OCI-LY3 (cell line): ENCODE data around the gene ATP2B3.

Experiments
- H2AFZ ChIP-seq: fragments of 200-600, 300-600 bp; shearing (Covaris generic); 2 replicates; pipeline ENCODE4 v1.6.0; 2014; ENCODE audit warnings: antibody characterized with exemption, low read depth, low read length
- H3K27ac ChIP-seq: fragments of 200-600, 300-600 bp; sonication (generic); 2 replicates; pipeline ENCODE4 v1.5.1; 2014; ENCODE audit warnings: mild to moderate bottlenecking, low read length, moderate library complexity, mixed read lengths
- H3K27me3 ChIP-seq: fragments of 200-600, 300-600 bp; sonication (generic); 2 replicates; pipeline ENCODE4 v1.6.1; 2014; ENCODE audit warnings: low read depth, low read length, mixed read lengths
- H3K36me3 ChIP-seq: fragments of 200-600, 300-600 bp; sonication (generic); replicated peaks from 2 replicates; pipeline ENCODE3; 2014; ENCODE audit warnings: low read depth, low read length, mixed read lengths
- H3K4me1 ChIP-seq: fragments of 300-600, 200-600 bp; sonication (generic); 2 replicates; pipeline ENCODE4 v1.6.1; 2014; ENCODE audit warnings: low read length, mixed read lengths
- H3K4me2 ChIP-seq: fragments of 200-600, 300-600 bp; sonication (generic); 2 replicates; pipeline ENCODE4 v1.6.1; 2014; ENCODE audit warnings: low read length, mixed read lengths
- H3K4me3 ChIP-seq: fragments of 300-600, 200-600 bp; sonication (generic); 2 replicates; pipeline ENCODE4 v1.5.1; 2014; ENCODE audit warnings: antibody characterized with exemption, mild to moderate bottlenecking, low read length, moderate library complexity
- H3K79me2 ChIP-seq: fragments of 300-600, 200-600 bp; shearing (Covaris generic); 2 replicates; pipeline ENCODE4 v1.6.1; 2014; ENCODE audit warnings: mild to moderate bottlenecking, low read length, mixed read lengths
- H3K9ac ChIP-seq: fragments of 300-600, 200-600 bp; shearing (Covaris generic); 2 replicates; pipeline ENCODE4 v1.6.0; 2014; ENCODE audit warnings: mild to moderate bottlenecking, low read length, moderate library complexity
- H3K9me3 ChIP-seq: fragments of 200-600, 300-600 bp; shearing (Covaris generic); 2 replicates; pipeline ENCODE4 v1.6.1; 2014; ENCODE audit warnings: low read length, mixed read lengths; ENCODE audit not compliant: insufficient read depth
- H4K20me1 ChIP-seq: fragments of 200-600, 300-600 bp; sonication (generic); 2 replicates; pipeline ENCODE4 v1.6.1; 2016; ENCODE audit warnings: low read length, mixed read lengths; ENCODE audit not compliant: insufficient read depth
- EZH2phosphoT487 ChIP-seq: fragments of 200-600 bp; shearing (Covaris generic); IDR thresholded peaks from 2 replicates; pipeline ENCODE4 v1.6.1; 2018; ENCODE audit warnings: antibody characterized with exemption, mixed run types, low read depth
- TF ChIP-seq, protein P1 (sequence below): fragments of 200-600, 300-600 bp; sonication (generic); IDR thresholded peaks from 2 replicates; pipeline ENCODE4 v1.5.1; 2014; ENCODE audit warnings: antibody characterized with exemption, low read length, low read depth

ATP2B3 gene

DNA sequence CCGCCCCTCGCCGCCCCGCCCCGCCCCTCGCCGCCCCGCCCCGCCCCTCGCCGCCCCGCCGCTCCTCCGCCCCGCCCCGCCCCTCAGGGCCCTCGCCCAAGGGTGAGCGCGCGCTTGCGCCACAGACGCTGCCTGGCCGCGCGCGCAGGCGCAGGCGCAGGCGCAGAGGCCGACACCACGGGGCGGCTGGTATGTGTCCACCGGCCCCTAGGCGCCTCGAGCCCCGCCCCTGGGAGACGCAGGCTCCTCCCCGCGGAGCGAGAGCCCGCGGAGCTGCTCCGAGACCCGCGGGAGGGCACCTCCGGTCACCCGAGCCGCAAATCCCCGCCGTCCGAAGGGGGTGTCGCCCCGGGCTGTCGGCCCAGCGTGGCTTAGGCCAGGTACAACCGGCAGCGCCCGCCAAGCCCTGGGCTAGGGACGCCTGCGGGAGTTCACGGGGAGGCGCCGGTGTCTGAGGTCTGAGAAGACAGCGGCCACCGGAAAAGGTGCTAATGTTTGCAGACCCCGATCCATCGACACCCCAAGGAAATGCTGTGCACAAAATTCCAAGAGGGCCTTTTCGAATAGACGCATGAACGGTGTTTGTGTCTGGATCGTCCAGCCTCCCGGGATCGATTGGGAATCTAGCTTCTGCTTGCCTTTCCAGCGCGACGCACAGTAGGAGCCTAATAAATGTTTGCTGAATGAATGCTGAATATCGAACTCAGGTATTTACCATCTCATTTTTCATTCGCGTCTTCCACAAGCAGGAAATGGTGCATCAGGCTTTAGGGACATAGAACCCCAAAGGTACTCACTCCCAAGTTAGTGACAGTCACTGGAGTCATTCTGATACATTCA, 82.0 kb downstream of the ATP2B3 start:
- TF ChIP-seq EZH2phosphoT487 = no peak
- TF ChIP-seq, protein P1, sequence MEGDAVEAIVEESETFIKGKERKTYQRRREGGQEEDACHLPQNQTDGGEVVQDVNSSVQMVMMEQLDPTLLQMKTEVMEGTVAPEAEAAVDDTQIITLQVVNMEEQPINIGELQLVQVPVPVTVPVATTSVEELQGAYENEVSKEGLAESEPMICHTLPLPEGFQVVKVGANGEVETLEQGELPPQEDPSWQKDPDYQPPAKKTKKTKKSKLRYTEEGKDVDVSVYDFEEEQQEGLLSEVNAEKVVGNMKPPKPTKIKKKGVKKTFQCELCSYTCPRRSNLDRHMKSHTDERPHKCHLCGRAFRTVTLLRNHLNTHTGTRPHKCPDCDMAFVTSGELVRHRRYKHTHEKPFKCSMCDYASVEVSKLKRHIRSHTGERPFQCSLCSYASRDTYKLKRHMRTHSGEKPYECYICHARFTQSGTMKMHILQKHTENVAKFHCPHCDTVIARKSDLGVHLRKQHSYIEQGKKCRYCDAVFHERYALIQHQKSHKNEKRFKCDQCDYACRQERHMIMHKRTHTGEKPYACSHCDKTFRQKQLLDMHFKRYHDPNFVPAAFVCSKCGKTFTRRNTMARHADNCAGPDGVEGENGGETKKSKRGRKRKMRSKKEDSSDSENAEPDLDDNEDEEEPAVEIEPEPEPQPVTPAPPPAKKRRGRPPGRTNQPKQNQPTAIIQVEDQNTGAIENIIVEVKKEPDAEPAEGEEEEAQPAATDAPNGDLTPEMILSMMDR = no peak
- H3K27me3 ChIP-seq = no peaks in the 10 kb centered on the region
- H3K4me3 ChIP-seq = peak overlapping the region; percentile 98
- peaks cover 4% of the 10 kb centered on the region for H3K36me3 ChIP-seq
- peak overlapping the region; percentile 31 for H3K27ac ChIP-seq
- peak overlapping the region; percentile 76 for H3K9ac ChIP-seq
- H3K4me1 ChIP-seq = peaks cover 12% of the 10 kb centered on the region
- H3K4me2 ChIP-seq = peak overlapping the region; percentile 84
- H3K9me3 ChIP-seq = no peaks in the 10 kb centered on the region
- peak overlapping the region; percentile 75; the same call in 1 of the 2 replicates for H2AFZ ChIP-seq
- peaks cover 27% of the 10 kb centered on the region for H3K79me2 ChIP-seq
- H4K20me1 ChIP-seq = peaks cover 10% of the 10 kb centered on the region; the same call in 1 of the 2 replicates

DNA sequence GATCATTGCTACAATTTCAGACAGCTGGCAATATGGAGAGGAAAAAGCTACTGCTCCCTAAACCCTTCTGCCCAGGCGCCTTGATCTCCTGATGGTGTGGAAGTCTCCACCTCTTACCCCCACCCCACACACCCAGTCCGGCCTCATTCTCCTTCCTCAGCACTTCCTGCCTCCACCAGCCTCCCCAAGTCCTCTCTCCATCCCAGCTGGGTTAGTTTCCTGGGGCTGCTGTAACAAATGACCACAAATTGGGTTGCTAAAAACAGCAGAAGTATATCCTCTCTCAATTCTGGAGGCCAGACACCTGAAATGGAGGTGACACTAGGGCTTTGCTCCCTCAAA, 82.6 kb downstream of the ATP2B3 start:
- Histone ChIP-seq H3K9me3 (no peaks in the 10 kb centered on the region), H3K4me3 (peak overlapping the region; percentile 98), H3K27me3 (no peaks in the 10 kb centered on the region), H3K36me3 (peaks cover 4% of the 10 kb centered on the region), H4K20me1 (peaks cover 10% of the 10 kb centered on the region; the same call in 1 of the 2 replicates), H3K9ac (peak overlapping the region; percentile 76), H3K4me2 (peak overlapping the region; percentile 84), H2AFZ (no peak overlapping the region; the same call in 1 of the 2 replicates), H3K4me1 (peaks cover 12% of the 10 kb centered on the region), H3K79me2 (peaks cover 27% of the 10 kb centered on the region), H3K27ac (no peak overlapping the region)
- TF ChIP-seq, protein P1 = no peak
- TF ChIP-seq EZH2phosphoT487 = no peak

DNA sequence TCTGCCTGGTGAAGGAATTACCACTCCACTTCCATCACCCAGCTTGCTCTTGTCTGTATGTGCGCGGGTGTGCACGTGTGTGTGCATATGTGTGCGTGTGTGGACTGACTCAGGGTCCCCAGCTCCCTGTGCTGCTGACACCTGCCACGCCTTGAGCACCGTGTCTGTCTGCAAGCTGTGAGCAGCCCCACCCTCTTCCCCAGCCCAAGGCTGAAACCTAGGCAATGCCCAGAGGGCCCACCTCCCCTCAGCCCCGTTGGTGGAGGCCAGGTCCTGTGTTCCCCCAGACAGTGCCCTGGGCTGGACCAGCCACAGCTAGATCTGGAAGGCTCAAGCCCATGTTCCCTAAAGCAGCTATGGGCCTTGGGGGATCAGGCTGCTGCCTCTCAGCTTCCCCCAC, 83.5 kb downstream of the ATP2B3 start:
- H3K4me1 ChIP-seq = peaks cover 12% of the 10 kb centered on the region
- no peak overlapping the region for H3K4me2 ChIP-seq
- H3K27ac ChIP-seq = no peak overlapping the region
- no peak overlapping the region for H3K9ac ChIP-seq
- no peak overlapping the region for H2AFZ ChIP-seq
- H3K4me3 ChIP-seq = no peak overlapping the region
- TF ChIP-seq EZH2phosphoT487 = no peak
- TF ChIP-seq, protein P1 = no peak
- no peaks in the 10 kb centered on the region for H3K9me3 ChIP-seq
- H3K27me3 ChIP-seq = no peaks in the 10 kb centered on the region
- peaks cover 27% of the 10 kb centered on the region for H3K79me2 ChIP-seq
- peaks cover 4% of the 10 kb centered on the region for H3K36me3 ChIP-seq
- peaks cover 10% of the 10 kb centered on the region; the same call in 1 of the 2 replicates for H4K20me1 ChIP-seq

DNA sequence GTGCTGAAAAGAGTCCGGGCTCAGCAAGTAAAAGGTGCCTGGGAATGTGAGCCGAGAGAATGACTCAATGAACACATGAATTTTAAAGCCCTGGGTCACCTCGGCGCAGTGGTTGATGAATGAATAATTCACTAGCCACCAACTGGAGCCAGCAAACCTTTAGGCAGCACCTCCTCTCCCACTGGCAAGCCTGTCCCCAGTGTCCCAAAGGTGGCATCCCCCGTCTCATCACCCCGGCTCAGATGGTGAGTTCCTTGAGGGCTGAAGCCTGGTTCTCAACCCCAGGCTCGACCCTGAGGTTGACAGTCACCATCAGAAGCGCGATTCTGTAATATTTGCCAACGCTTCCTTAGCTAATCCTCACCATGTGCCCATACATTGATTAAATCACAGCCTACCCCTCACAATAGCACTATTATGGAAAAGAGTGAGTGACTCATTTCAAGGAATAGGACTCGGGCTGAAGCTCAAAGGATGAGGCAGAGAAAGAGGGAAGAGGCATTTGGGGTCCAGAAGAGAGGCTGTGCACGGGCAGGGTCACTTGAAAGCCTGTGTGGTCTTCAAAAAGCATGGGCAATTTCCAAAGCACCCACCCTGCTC, 84.2 kb downstream of the ATP2B3 start:
- H3K27ac ChIP-seq = no peak overlapping the region
- H3K9me3 ChIP-seq = no peaks in the 10 kb centered on the region
- peaks cover 10% of the 10 kb centered on the region; the same call in 1 of the 2 replicates for H4K20me1 ChIP-seq
- peaks cover 21% of the 10 kb centered on the region for H3K79me2 ChIP-seq
- H3K36me3 ChIP-seq = peaks cover 4% of the 10 kb centered on the region
- H3K4me1 ChIP-seq = peaks cover 12% of the 10 kb centered on the region
- no peak overlapping the region for H2AFZ ChIP-seq
- H3K4me2 ChIP-seq = no peak overlapping the region
- no peaks in the 10 kb centered on the region for H3K27me3 ChIP-seq
- TF ChIP-seq EZH2phosphoT487 = no peak
- H3K4me3 ChIP-seq = no peak overlapping the region
- H3K9ac ChIP-seq = no peak overlapping the region
